22Rv1 (cell line): ENCODE data around the gene PDCD1LG2.

Source experiments
- CTCF ChIP-seq: fragments of 450-650 bp; IDR thresholded peaks from 2 replicates; pipeline ENCODE4 v1.5.1; 2017; ENCODE audit warnings: mild to moderate bottlenecking
- ZFX ChIP-seq: fragments of 450-650 bp; IDR thresholded peaks from 2 replicates; pipeline ENCODE4 v1.6.1; 2017; ENCODE audit warnings: antibody characterized with exemption, borderline replicate concordance

- TF ChIP-seq CTCF (no peak), ZFX (no peak)
These were observed at the start of gene PDCD1LG2 for GRCh38 chr9:5510360-5510931.
